Testis (tissue), 5 donors: ENCODE data around the gene FAT3. TPM values are rescaled to one million over a fixed set of nuclear protein-coding genes. Genes with fewer than 3 reads are reported as not detected.
A peak's percentile ranks its signal among the peaks of the same experiment; 100 is the strongest.

ENCODE experiments used
- DNase-seq: peaks from one replicate; pipeline ENCODE4 v3.0.0-alpha.2; 2019
- H3K27ac ChIP-seq, 2 donors: fragments of 200-600 bp; sonication (generic); one replicate each; pipeline ENCODE4 v1.5.1; 2019
- H3K27me3 ChIP-seq: fragments of 200-600 bp; sonication (generic); one replicate; pipeline ENCODE4 v1.5.1; 2019
- H3K36me3 ChIP-seq: fragments of 200-600 bp; sonication (generic); one replicate; pipeline ENCODE4 v1.5.1; 2017; ENCODE audit warnings: low read depth; ENCODE audit errors: missing control alignments
- H3K4me1 ChIP-seq: fragments of 200-600 bp; sonication (generic); one replicate; pipeline ENCODE4 v1.5.1; 2019
- H3K4me3 ChIP-seq, 2 donors: fragments of 200-600 bp; sonication (generic); one replicate each; pipeline ENCODE4 v1.5.1; 2017 to 2019
- H3K9me3 ChIP-seq: fragments of 200-600 bp; sonication (generic); one replicate; pipeline ENCODE4 v1.5.1; 2017
- POLR2A ChIP-seq: fragments of 450-650 bp; IDR thresholded peaks from one replicate; pipeline ENCODE4 v1.6.1; 2017; ENCODE audit warnings: antibody characterized with exemption, mild to moderate bottlenecking, moderate library complexity
- WGBS, 2 donors: methylation state at CpG; one replicate each; pipeline ENCODE4 v1.1.5; 2018; 5-methylcytosine and 5-hydroxymethylcytosine counted together
- intact Hi-C: fragments of 100-400 bp; cut with DNase I; formaldehyde crosslinking; loops from one replicate; pipeline ENCODE4 v1.15.1; 2023; ENCODE audit warnings: low total_unique reads
- long read RNA-seq, 2 donors: transcript quantifications; one replicate each; lab custom pipeline, GENCODE V29; 2026
- polyA plus RNA-seq: library from polyadenylated mRNA; stranded (reverse); fragments of 350-450 nt; fragmentation: Illumina TruSeq; extraction: RNeasy Lipid Tissue Mini Kit (QIAGEN cat#74804); gene quantifications from one replicate; pipeline ENCODE4 v1.2.3, GENCODE V29; 2014; ENCODE audit warnings: low read depth, low replicate concordance; ENCODE audit not compliant: insufficient read depth
- total RNA-seq, 2 donors: library from RNA; depleted of rRNA; stranded (reverse); fragments of >200 nt; gene quantifications; one replicate each; pipeline ENCODE4 v1.2.3, GENCODE V29; 2016
- TF ChIP-seq, protein P1 (sequence below), 3 experiments: fragments of 450-650 bp in 2 of 3; fragments of 200-600 bp in 1 of 3; sonication (generic) in 1 of 3; IDR thresholded peaks; one replicate each; pipeline ENCODE4 v1.5.1; 2016 to 2019; ENCODE audit warnings: antibody characterized with exemption in 3 of 3, mild to moderate bottlenecking in 2 of 3, moderate library complexity in 1 of 3

FAT3 gene
- total RNA-seq = 1 to 10 TPM; 6.2 to 6.4 TPM
- polyA plus RNA-seq = 2.5 TPM
- long read RNA-seq, donor 1, partial matches to known transcripts = 7 of 7 reads
- long read RNA-seq, donor 1, other reads (novel, unspliced or antisense) = 0 of 7 reads
- long read RNA-seq, donor 2 = 0 reads

DNA sequence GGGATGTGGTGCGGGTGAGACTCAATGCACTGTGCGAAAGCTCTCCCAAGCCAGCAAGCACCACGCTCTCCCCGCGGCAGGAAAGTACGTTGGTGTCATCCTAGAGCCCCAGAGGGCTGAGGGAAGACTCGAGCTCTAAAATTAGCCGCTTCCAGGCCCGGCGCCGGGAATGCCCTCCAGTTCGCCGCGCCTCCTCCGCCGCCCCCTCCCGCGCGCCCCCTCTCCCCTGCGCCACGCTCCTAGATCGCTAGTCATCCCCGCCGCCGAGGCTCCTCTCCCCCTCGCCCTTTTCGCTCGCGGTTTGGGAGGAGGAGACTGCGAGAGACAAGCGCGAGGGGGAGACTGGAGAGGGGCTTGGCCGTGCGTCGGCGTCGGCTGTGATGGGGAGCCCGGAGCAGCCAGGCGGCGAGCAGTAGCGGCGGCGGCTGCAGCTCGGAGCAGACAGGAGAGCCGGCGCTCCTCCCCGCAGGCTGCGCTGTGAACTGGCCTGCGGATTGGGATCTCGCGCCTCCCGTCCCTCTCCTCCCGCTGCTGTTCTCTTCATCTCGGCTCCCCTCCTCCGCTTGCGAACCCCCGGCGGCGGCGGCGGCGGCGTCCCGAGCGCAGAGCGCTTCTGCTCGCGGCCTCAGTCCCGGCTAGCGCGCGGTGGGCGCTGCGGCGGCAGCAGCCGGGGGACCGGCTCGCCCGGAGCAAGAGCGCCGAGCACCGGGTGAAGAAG, at the start of gene FAT3:
Gene FAT3, plus strand, starts transcription at position 412 of the 718 bp plus-strand sequence. CDS start 127,295 bp downstream, outside the sequence.
- no peaks in the 10 kb centered on the region for H3K9me3 ChIP-seq
- H3K27me3 ChIP-seq = no peaks in the 10 kb centered on the region
- intact Hi-C loops = no loop called here
- no peaks in the 10 kb centered on the region for H3K36me3 ChIP-seq
- H3K4me1 ChIP-seq = peaks cover 16% of the 10 kb centered on the region
- 0 to 1% methylated on average over 15 to 80 of the region's 82 CpGs for WGBS, 2 donors
- H3K4me3 ChIP-seq = peak within 1 kb of the TSS; percentile 49 to 65
- peak; percentile 32 for DNase-seq
- H3K27ac ChIP-seq = peak within 1 kb of the TSS; percentile 44 to 53
- no peak for TF ChIP-seq POLR2A
- TF ChIP-seq, protein P1, sequence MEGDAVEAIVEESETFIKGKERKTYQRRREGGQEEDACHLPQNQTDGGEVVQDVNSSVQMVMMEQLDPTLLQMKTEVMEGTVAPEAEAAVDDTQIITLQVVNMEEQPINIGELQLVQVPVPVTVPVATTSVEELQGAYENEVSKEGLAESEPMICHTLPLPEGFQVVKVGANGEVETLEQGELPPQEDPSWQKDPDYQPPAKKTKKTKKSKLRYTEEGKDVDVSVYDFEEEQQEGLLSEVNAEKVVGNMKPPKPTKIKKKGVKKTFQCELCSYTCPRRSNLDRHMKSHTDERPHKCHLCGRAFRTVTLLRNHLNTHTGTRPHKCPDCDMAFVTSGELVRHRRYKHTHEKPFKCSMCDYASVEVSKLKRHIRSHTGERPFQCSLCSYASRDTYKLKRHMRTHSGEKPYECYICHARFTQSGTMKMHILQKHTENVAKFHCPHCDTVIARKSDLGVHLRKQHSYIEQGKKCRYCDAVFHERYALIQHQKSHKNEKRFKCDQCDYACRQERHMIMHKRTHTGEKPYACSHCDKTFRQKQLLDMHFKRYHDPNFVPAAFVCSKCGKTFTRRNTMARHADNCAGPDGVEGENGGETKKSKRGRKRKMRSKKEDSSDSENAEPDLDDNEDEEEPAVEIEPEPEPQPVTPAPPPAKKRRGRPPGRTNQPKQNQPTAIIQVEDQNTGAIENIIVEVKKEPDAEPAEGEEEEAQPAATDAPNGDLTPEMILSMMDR (IDR thresholded peaks at IDR 0.05) = no peak

- DNase-seq = no peak
- no peaks in the 10 kb centered on the region for H3K36me3 ChIP-seq
- intact Hi-C loops = no loop called here
- no peak overlapping the region for H3K4me3 ChIP-seq
- TF ChIP-seq POLR2A = no peak
- TF ChIP-seq, protein P1 (IDR thresholded peaks at IDR 0.05) = no peak
- H3K27me3 ChIP-seq = no peaks in the 10 kb centered on the region
- 57 to 64% methylated on average over 2 of the region's 2 CpGs for WGBS, 2 donors
- H3K4me1 ChIP-seq = no peaks in the 10 kb centered on the region
- H3K27ac ChIP-seq = no peak overlapping the region
- no peaks in the 10 kb centered on the region for H3K9me3 ChIP-seq
Observed at GRCh38 chr11:92179017-92179670, 45.5 kb upstream of the FAT3 start.

DNA sequence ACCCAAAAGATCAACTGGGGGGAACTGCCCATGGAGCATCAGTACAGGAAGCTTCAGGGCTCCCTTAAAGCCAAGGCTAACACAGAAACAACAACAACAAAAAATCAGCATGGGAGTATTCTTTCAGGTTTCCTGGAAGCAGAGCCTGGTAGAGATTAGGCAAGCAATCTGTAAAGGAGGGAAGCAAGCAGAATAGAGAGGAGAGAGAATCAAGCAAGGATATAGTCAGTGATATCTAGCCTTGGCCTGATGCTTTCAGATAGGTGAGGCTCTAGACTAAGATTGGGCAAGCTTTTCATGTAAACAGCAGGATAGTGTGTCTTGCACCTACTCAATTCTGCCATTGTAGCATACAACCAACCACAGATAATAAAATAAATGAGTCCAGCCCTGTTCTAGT, 44.4 kb upstream of the FAT3 start:
- no peaks in the 10 kb centered on the region for H3K4me1 ChIP-seq

DNA sequence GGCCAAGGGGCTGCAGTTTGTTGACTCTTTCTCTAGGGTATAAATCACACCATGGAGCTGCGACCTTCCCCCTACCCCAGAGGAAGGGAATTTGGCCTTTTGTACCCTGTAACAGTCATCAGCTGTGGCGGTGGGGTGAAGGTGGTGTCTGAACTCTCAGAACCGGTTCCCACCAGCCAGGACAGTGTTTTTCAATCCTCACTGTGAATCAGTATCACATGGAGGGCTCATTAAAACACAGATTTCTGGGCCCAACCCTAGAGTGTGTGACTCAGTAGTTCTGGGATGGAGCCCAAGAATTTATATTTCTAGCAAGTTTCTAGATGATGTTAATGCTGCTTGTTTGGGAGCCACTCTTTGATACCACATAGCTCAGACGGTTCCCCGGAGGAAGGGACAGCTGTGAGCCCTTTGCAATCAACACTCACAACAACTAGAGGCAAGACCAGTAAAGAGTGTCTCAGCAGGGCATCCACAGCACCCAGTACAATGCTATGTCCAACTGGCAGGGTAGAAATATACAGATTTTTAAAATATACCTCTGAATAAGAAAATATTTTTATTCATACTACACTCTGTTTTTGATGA, 43.9 kb upstream of the FAT3 start:
- H3K9me3 ChIP-seq = no peaks in the 10 kb centered on the region
- TF ChIP-seq POLR2A = no peak
- no peaks in the 10 kb centered on the region for H3K4me1 ChIP-seq
- intact Hi-C loops = no loop called here
- H3K27me3 ChIP-seq = no peaks in the 10 kb centered on the region
- 68 to 77% methylated on average over 5 of the region's 5 CpGs for WGBS, 2 donors
- DNase-seq = no peak
- H3K4me3 ChIP-seq = no peak overlapping the region
- H3K36me3 ChIP-seq = no peaks in the 10 kb centered on the region
- no peak overlapping the region for H3K27ac ChIP-seq

More for the DNA sequence above, 44.4 kb upstream of the FAT3 start:
- TF ChIP-seq POLR2A = no peak
- TF ChIP-seq, protein P1 (IDR thresholded peaks at IDR 0.05) = no peak
- no peaks in the 10 kb centered on the region for H3K36me3 ChIP-seq
- no peaks in the 10 kb centered on the region for H3K9me3 ChIP-seq
- H3K27ac ChIP-seq = no peak overlapping the region
- no peak overlapping the region for H3K4me3 ChIP-seq
- no peak for DNase-seq
- no peaks in the 10 kb centered on the region for H3K27me3 ChIP-seq
- intact Hi-C loops = no loop called here

- Histone ChIP-seq H3K4me1 (no peaks in the 10 kb centered on the region), H3K36me3 (no peaks in the 10 kb centered on the region), H3K27me3 (no peaks in the 10 kb centered on the region), H3K9me3 (no peaks in the 10 kb centered on the region), H3K27ac (no peak overlapping the region), H3K4me3 (no peak overlapping the region)
- no peak for DNase-seq
- intact Hi-C loops = no loop called here
- 67 to 77% methylated on average over 2 of the region's 2 CpGs for WGBS, 2 donors
- no peak for TF ChIP-seq POLR2A
- TF ChIP-seq, protein P1 (IDR thresholded peaks at IDR 0.05) = no peak
Observed at GRCh38 chr11:92190535-92191206, 33.9 kb upstream of the FAT3 start.
